SK-N-SH (cell line): ENCODE data around the gene DPP10.

ENCODE experiments used
- EP300 ChIP-seq, 2 experiments: IDR thresholded peaks; 2 replicates each; pipeline versions ENCODE4 v1.4.0 to v1.6.1; 2012; ENCODE audit warnings: borderline replicate concordance in 1 of 2, low read depth in 1 of 2, low read length in 1 of 2
- EZH2phosphoT487 ChIP-seq: fragments of 200-600 bp; sonication (generic); IDR thresholded peaks from 2 replicates; pipeline ENCODE4 v1.6.1; 2017; ENCODE audit warnings: low read depth, mixed run types, mild to moderate bottlenecking, antibody characterized with exemption, moderate library complexity, borderline replicate concordance
- GABPA ChIP-seq: IDR thresholded peaks from 2 replicates; pipeline ENCODE4 v1.4.0; 2012; ENCODE audit warnings: low read depth, mild to moderate bottlenecking
- REST ChIP-seq: IDR thresholded peaks from 2 replicates; pipeline ENCODE4 v1.6.1; 2012; ENCODE audit warnings: mild to moderate bottlenecking, low read depth, low read length, moderate library complexity
- RFX5 ChIP-seq: IDR thresholded peaks from 2 replicates; pipeline ENCODE4 v1.6.1; 2012; ENCODE audit warnings: mild to moderate bottlenecking, improper control_type of control experiment, low read length
- RXRA ChIP-seq: IDR thresholded peaks from 2 replicates; pipeline ENCODE4 v1.4.0; 2012; ENCODE audit warnings: low read depth, mild to moderate bottlenecking, borderline replicate concordance
- TCF12 ChIP-seq: IDR thresholded peaks from 2 replicates; pipeline ENCODE4 v1.4.0; 2012
- YY1 ChIP-seq: IDR thresholded peaks from 2 replicates; pipeline ENCODE4 v1.4.0; 2012; ENCODE audit warnings: low read depth, mild to moderate bottlenecking
- TF ChIP-seq, protein P1 (sequence below): fragments of 200-600 bp; sonication (generic); IDR thresholded peaks from 2 replicates; pipeline ENCODE4 v1.6.1; 2017; ENCODE audit warnings: antibody characterized with exemption, mild to moderate bottlenecking, moderate library complexity
- TF ChIP-seq, protein P2 (sequence below): IDR thresholded peaks from 2 replicates; pipeline ENCODE4; 2012

DNA sequence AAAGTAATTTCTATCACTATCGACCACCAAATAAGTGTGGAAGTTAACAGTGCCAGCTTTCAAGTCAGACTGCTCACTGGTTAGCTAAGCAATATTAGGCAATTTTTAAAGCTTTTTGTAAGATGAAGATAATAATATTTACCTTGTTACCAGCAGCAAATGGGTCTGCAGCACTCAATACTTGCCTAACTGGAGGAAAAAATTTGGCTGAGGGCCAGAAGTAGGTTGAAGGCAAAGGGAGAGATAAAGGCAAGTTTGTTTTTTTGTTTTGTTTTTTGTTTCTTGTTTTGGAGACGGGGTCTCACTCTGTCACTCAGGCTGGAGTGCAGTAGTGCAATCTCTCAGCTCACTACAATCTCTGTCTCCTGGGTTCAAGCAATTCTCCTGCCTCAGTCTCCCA lies 675.9 kb downstream of the DPP10 start:
- TF ChIP-seq, protein P1, sequence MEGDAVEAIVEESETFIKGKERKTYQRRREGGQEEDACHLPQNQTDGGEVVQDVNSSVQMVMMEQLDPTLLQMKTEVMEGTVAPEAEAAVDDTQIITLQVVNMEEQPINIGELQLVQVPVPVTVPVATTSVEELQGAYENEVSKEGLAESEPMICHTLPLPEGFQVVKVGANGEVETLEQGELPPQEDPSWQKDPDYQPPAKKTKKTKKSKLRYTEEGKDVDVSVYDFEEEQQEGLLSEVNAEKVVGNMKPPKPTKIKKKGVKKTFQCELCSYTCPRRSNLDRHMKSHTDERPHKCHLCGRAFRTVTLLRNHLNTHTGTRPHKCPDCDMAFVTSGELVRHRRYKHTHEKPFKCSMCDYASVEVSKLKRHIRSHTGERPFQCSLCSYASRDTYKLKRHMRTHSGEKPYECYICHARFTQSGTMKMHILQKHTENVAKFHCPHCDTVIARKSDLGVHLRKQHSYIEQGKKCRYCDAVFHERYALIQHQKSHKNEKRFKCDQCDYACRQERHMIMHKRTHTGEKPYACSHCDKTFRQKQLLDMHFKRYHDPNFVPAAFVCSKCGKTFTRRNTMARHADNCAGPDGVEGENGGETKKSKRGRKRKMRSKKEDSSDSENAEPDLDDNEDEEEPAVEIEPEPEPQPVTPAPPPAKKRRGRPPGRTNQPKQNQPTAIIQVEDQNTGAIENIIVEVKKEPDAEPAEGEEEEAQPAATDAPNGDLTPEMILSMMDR, result no peak
- TF ChIP-seq REST (no peak), EZH2phosphoT487 (no peak), EP300 (IDR thresholded peaks at IDR 0.05; ENCODE audit: borderline replicate concordance in 1 of 2, low read depth in 1 of 2, low read length in 1 of 2) (no peak), YY1 (no peak), RFX5 (no peak), GABPA (no peak), TCF12 (no peak), RXRA (no peak)
- TF ChIP-seq, protein P2, sequence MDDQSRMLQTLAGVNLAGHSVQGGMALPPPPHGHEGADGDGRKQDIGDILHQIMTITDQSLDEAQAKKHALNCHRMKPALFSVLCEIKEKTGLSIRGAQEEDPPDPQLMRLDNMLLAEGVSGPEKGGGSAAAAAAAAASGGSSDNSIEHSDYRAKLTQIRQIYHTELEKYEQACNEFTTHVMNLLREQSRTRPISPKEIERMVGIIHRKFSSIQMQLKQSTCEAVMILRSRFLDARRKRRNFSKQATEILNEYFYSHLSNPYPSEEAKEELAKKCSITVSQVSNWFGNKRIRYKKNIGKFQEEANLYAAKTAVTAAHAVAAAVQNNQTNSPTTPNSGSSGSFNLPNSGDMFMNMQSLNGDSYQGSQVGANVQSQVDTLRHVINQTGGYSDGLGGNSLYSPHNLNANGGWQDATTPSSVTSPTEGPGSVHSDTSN, result no peak
